ENCODE measurements around the gene SYS1.

The SYS1 gene

DNA sequence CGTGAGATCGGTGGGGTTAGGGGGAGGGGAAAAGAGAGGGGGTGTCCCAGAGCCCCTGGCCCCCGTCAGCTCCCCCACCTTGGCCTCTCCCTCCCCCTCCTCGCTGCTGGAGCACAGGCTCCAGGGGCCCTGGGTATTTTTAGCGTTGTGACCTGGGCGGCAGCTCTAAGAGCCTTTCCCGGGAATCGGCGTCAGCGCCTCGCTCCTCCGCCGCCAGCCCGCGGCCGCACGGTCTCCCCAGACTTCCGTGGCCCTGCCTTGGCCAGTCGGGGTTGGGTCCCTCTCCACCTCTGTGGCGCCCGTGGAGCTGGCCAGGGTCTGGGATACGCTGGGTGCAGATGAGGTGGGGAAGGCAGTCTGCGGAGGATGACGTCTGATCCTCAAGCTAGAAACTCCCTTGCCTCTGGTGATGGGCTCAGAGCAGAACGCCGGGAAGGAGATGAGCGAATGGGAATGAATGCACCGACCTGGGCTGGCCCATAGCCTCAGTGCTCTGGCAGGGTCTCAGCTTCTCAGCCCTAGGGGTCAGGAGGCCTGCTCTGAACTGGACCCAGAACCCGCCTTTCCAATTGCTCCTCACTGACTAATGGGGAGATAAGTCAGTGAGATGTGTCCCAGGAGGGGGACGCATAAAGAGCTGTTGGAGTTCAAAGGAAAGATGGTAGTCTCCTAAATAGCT is 44.2 kb downstream of the SYS1 start:
- no peak for DNase-seq (ENCODE audit: extremely low read depth, insufficient read length)
- no peak overlapping the region for H3K4me3 ChIP-seq (replicated peaks; ENCODE audit: low read depth, low read length)
- TF ChIP-seq, protein P1, sequence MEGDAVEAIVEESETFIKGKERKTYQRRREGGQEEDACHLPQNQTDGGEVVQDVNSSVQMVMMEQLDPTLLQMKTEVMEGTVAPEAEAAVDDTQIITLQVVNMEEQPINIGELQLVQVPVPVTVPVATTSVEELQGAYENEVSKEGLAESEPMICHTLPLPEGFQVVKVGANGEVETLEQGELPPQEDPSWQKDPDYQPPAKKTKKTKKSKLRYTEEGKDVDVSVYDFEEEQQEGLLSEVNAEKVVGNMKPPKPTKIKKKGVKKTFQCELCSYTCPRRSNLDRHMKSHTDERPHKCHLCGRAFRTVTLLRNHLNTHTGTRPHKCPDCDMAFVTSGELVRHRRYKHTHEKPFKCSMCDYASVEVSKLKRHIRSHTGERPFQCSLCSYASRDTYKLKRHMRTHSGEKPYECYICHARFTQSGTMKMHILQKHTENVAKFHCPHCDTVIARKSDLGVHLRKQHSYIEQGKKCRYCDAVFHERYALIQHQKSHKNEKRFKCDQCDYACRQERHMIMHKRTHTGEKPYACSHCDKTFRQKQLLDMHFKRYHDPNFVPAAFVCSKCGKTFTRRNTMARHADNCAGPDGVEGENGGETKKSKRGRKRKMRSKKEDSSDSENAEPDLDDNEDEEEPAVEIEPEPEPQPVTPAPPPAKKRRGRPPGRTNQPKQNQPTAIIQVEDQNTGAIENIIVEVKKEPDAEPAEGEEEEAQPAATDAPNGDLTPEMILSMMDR (IDR thresholded peaks at IDR 0.05; ENCODE audit: insufficient read depth, low read length, poor library complexity, severe bottlenecking): no peak
- peaks cover 1% of the 10 kb centered on the region for H3K27me3 ChIP-seq (replicated peaks; ENCODE audit: control insufficient read depth, insufficient read depth, low read length)
- H3K36me3 ChIP-seq (ENCODE audit: control insufficient read depth, insufficient read depth, low read length): no peaks in the 10 kb centered on the region

DNA sequence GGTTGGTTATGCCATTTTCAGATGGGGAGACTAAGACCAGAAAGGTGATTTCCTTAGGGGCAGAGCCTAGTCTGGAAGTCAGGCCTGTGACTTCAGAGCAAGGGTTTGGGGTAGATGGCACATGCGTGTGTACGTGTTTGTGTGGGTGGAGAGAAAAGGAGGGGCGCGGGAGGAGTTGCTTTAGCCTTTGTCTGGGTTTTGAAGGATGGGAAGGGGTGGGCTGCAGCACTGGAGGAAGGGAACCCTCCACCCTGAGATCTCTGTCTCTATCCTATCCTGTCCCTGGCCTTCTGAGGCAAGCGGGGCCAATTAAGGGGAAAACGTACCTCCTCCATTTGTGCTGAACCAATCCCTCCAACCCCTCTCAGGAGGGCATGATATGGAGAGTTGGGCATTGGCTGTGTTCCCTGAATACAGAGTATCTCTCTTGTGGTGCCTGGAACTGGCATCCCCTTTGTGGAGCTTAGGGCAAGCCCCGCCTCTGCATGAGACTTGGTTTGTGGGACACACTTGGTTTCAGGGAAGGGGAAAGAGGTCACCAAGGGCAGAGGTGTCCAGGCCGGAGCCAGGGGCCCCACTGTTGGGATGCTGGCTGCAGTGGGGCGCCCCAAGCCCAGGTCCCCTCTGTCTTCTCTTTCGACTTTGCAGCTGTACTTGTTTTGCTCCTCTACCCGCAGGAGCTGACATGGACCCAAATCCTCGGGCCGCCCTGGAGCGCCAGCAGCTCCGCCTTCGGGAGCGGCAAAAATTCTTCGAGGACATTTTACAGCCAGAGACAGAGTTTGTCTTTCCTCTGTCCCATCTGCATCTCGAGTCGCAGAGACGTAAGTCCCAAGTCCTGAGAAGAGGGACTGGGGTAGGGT is 45.1 kb downstream of the SYS1 start, which contains the start of gene DBNDD2:
Gene DBNDD2, plus strand, starts transcription at position 507 of the 863 bp plus-strand sequence. Its CDS starts 179 bp downstream, at position 686.
- H3K4me3 ChIP-seq (replicated peaks; ENCODE audit: low read depth, low read length): no peak within 1 kb of the TSS

DNA sequence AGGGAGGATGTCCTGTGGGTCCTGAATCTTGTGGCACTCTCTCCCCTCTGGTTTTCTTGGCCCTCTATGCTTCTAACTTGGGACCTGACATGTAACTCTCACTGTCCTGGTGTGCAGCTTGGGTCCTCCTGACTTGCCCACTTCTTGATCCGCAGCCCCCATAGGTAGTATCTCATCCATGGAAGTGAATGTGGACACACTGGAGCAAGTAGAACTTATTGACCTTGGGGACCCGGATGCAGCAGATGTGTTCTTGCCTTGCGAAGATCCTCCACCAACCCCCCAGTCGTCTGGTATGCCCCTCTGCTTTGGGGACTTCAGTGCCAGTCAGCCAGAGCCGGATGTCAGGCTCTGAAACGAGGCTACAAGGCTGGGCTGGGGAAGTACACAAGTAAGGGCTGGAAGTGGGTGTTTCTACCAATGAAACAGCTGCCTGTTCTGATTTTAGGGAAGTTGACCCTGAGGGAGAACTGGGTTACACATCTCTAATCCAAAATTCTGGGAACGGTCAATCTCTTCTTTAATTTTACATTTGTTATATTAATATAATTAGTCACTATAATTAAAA is 45.8 kb downstream of the SYS1 start:
- DNase-seq (ENCODE audit: extremely low read depth, insufficient read length): no peak
- Histone ChIP-seq H3K36me3 (ENCODE audit: control insufficient read depth, insufficient read depth, low read length) (no peaks in the 10 kb centered on the region), H3K4me3 (replicated peaks; ENCODE audit: low read depth, low read length) (no peak overlapping the region), H3K27me3 (replicated peaks; ENCODE audit: control insufficient read depth, insufficient read depth, low read length) (peaks cover 1% of the 10 kb centered on the region)
- TF ChIP-seq, protein P1 (IDR thresholded peaks at IDR 0.05; ENCODE audit: insufficient read depth, low read length, poor library complexity, severe bottlenecking): no peak

More for the DNA sequence above, 45.1 kb downstream of the SYS1 start, which contains the start of gene DBNDD2:
- TF ChIP-seq, protein P1 (IDR thresholded peaks at IDR 0.05; ENCODE audit: insufficient read depth, low read length, poor library complexity, severe bottlenecking): no peak
- DNase-seq (ENCODE audit: extremely low read depth, insufficient read length): no peak
- H3K27me3 ChIP-seq (replicated peaks; ENCODE audit: control insufficient read depth, insufficient read depth, low read length): peaks cover 1% of the 10 kb centered on the region
- no peaks in the 10 kb centered on the region for H3K36me3 ChIP-seq (ENCODE audit: control insufficient read depth, insufficient read depth, low read length)

DNA sequence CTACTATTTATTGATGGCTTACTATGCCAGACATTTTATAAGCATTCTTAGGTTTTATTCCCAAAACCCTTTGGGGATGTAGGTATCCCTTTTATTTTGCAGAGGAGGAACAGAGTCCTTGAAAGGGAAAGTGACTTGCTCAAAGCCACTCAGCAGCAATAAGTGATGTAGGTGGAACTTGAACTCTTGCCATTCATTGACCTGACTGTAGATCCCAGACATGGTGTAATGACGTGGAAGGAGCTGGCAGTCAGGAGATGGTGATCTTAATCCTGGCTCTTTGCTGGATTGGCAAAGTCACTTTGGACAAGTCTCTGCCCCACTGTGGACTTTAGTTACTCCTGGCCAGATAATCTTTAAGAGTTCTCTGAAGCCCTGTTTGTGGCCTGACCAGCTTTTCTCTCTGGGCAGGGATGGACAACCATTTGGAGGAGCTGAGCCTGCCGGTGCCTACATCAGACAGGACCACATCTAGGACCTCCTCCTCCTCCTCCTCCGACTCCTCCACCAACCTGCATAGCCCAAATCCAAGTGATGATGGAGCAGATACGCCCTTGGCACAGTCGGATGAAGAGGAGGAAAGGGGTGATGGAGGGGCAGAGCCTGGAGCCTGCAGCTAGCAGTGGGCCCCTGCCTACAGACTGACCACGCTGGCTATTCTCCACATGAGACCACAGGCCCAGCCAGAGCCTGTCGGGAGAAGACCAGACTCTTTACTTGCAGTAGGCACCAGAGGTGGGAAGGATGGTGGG is 46.7 kb downstream of the SYS1 start:
- TF ChIP-seq, protein P1 (IDR thresholded peaks at IDR 0.05; ENCODE audit: insufficient read depth, low read length, poor library complexity, severe bottlenecking): no peak
- no peak for DNase-seq (ENCODE audit: extremely low read depth, insufficient read length)
- peaks cover 1% of the 10 kb centered on the region for H3K27me3 ChIP-seq (replicated peaks; ENCODE audit: control insufficient read depth, insufficient read depth, low read length)
- no peak overlapping the region for H3K4me3 ChIP-seq (replicated peaks; ENCODE audit: low read depth, low read length)
- H3K36me3 ChIP-seq (ENCODE audit: control insufficient read depth, insufficient read depth, low read length): no peaks in the 10 kb centered on the region

DNA sequence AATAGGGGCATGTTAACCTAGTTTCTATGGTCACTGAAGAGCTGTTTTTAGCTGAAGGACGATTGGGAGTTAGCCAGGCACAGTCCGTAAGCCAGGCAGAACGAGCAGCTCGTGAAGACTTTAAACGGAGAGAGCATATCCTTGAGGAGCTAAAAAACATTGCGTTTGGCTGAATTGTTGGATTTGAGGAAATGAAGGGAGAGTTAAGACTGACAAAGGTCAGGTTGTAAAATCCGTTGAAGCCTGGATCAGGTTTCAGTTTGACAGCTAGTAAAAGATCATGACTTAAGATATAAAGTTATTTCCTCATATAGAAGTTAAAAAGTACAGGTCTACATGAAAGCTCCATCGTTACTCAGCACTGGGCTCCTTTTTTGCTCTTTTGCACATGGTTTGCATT is 47.9 kb downstream of the SYS1 start:
- no peak overlapping the region for H3K4me3 ChIP-seq (replicated peaks; ENCODE audit: low read depth, low read length)
- TF ChIP-seq, protein P1 (IDR thresholded peaks at IDR 0.05; ENCODE audit: insufficient read depth, low read length, poor library complexity, severe bottlenecking): no peak
- DNase-seq (ENCODE audit: extremely low read depth, insufficient read length): no peak
- H3K27me3 ChIP-seq (replicated peaks; ENCODE audit: control insufficient read depth, insufficient read depth, low read length): no peaks in the 10 kb centered on the region; the same call in 1 of the 2 replicates
- H3K36me3 ChIP-seq (ENCODE audit: control insufficient read depth, insufficient read depth, low read length): no peaks in the 10 kb centered on the region
